GM10248 (cell line): Measurements from ENCODE around the gene MACF1.

Source experiments
- CTCF ChIA-PET: fragments of 300-600 bp; sonication (Branson Sonifier 250); formaldehyde crosslinking; extraction: SDS; loops from one replicate; lab custom pipeline; 2021; ENCODE audit warnings: antibody characterized with exemption; lab: Yijun Ruan, JAX
- POLR2A ChIA-PET: fragments of 350-650 bp; sonication (Branson Sonifier 250); formaldehyde crosslinking; extraction: SDS; loops from one replicate; lab custom pipeline; 2020; ENCODE audit warnings: antibody characterized with exemption; lab: Yijun Ruan, JAX
- DNase-seq: peaks from one replicate; pipeline ENCODE4 v3.0.0; 2012; ENCODE audit errors: extremely low spot score
- CTCF ChIP-seq: IDR thresholded peaks from 2 replicates; pipeline ENCODE4 v1.5.1; 2012; ENCODE audit warnings: mild to moderate bottlenecking, low read depth; ENCODE audit errors: extremely low read depth, missing control alignments, control extremely low read depth

Gene MACF1

GRCh38 chr1:39409055-39409816 is 204.7 kb downstream of the MACF1 start:
- POLR2A ChIA-PET, result no interaction called here
- DNase-seq, result no peak
- CTCF ChIA-PET, result interaction anchor here (1.1 to 5.5 kb wide), 11 partner anchors 9 to 311 kb away, joined by 3 to 33 read pairs (median 10); no protein-coding TSS in a partner anchor
- TF ChIP-seq CTCF, result no peak

- peak; percentile 67 for DNase-seq
- CTCF ChIA-PET, result interaction anchor here (0.7 to 5.5 kb wide), 24 partner anchors 8 to 388 kb away, joined by 3 to 33 read pairs (median 7); no protein-coding TSS in a partner anchor
- peak; percentile 76 for TF ChIP-seq CTCF
- POLR2A ChIA-PET, result no interaction called here
Observed at GRCh38 chr1:39410915-39411436, 206.5 kb downstream of the MACF1 start.

GRCh38 chr1:39411526-39412478 is 207.3 kb downstream of the MACF1 start:
- no peak for TF ChIP-seq CTCF
- DNase-seq, result no peak
- POLR2A ChIA-PET, result no interaction called here
- CTCF ChIA-PET, result interaction anchor here (0.7 to 5.5 kb wide), 23 partner anchors 8 to 313 kb away, joined by 3 to 33 read pairs (median 7); no protein-coding TSS in a partner anchor

GRCh38 chr1:39412892-39413291 is 208.4 kb downstream of the MACF1 start:
- POLR2A ChIA-PET, result interaction anchor here (0.6 kb wide), 1 partner anchor 13 kb away, joined by 3 read pairs; no protein-coding TSS in a partner anchor
- CTCF ChIA-PET, result interaction anchor here (1.0 to 4.7 kb wide), 10 partner anchors 8 to 314 kb away, joined by 3 to 32 read pairs (median 6); no protein-coding TSS in a partner anchor
- DNase-seq, result no peak
- no peak for TF ChIP-seq CTCF

- CTCF ChIA-PET, result interaction anchor here (1.0 to 4.7 kb wide), 4 partner anchors 9 to 15 kb away, joined by 5 to 32 read pairs (median 6); no protein-coding TSS in a partner anchor
- DNase-seq, result no peak
- TF ChIP-seq CTCF, result no peak
- POLR2A ChIA-PET, result no interaction called here
Observed at GRCh38 chr1:39413902-39414528, 209.5 kb downstream of the MACF1 start.
